Measurements from ENCODE around the gene SH3BP1. TPM values are rescaled to one million over a fixed set of nuclear protein-coding genes. Genes with fewer than 3 reads are reported as not detected.

Gene SH3BP1
- total and polyA plus RNA-seq, 2 of the 8 experiments (the other 6 are each of a cell fraction or from before 2014, with no cell fraction given) = 23.9 to 40.3 TPM

GRCh38 chr22:37628830-37629229 lies 10.6 kb upstream of the SH3BP1 start:
- Histone ChIP-seq H4K20me1 (replicated peaks in 1 of 2; ENCODE audit: control insufficient read depth in 1 of 2, insufficient read depth in 2 of 2, low read length in 2 of 2) (peaks cover 0 to 2% of the 10 kb centered on the region in 2 experiments), H2AK5ac (ENCODE audit: low read depth, low read length) (no peak overlapping the region), H2BK5ac (ENCODE audit: low read depth, low read length) (no peak overlapping the region), H3K23ac (ENCODE audit: insufficient read length) (no peak overlapping the region), H2BK15ac (ENCODE audit: low read length) (no peak overlapping the region), H3K18ac (ENCODE audit: extremely low read depth, low read length) (no peak overlapping the region), H3K56ac (replicated peaks; ENCODE audit: insufficient read length, low read depth, low read length) (no peak overlapping the region), H3K4me2 (ENCODE audit: insufficient read depth in 1 of 2, low read depth in 2 of 2, low read length in 2 of 2) (no peak overlapping the region), H2AFZ (ENCODE audit: low read length) (no peak overlapping the region), H3K9ac (replicated peaks in 1 of 4; ENCODE audit: extremely low read depth in 1 of 4, low read depth in 3 of 4, low read length in 3 of 4) (no peak overlapping the region), H3K4me1 (replicated peaks in 1 of 4; ENCODE audit: control insufficient read depth in 3 of 4, insufficient read depth in 4 of 4, low read length in 3 of 4) (peaks cover 0 to 13% (median 7%) of the 10 kb centered on the region in 4 experiments; a peak in 6 of 7 replicates), H3K79me2 (ENCODE audit: control insufficient read depth in 1 of 2, insufficient read depth in 2 of 2, low read length in 2 of 2) (no peaks in the 10 kb centered on the region), H3K4ac (replicated peaks; ENCODE audit: insufficient read length, low read depth, low read length) (no peak overlapping the region), H4K91ac (replicated peaks; ENCODE audit: insufficient read length, low read length) (no peak overlapping the region), H2BK120ac (replicated peaks; ENCODE audit: low read depth, low read length) (no peak overlapping the region), H3K27me3 (replicated peaks in 1 of 4; ENCODE audit: control insufficient read depth in 3 of 4, extremely low read depth in 1 of 4, insufficient read depth in 3 of 4, low read length in 3 of 4) (no peaks in the 10 kb centered on the region), H3K14ac (ENCODE audit: insufficient read length) (no peak overlapping the region), H2BK20ac (ENCODE audit: low read length) (no peak overlapping the region), H3K4me3 (ENCODE audit: extremely low read depth in 1 of 4, insufficient read depth in 2 of 4, low read depth in 3 of 4, low read length in 4 of 4) (no peak overlapping the region), H3K36me3 (ENCODE audit: control insufficient read depth in 2 of 4, insufficient read depth in 4 of 4, low read length in 3 of 4) (peaks cover 0 to 6% (median 2%) of the 10 kb centered on the region in 4 experiments; a peak in 3 of 8 replicates), H4K8ac (ENCODE audit: extremely low read depth, insufficient read depth, low read length) (no peak overlapping the region), H3K9me3 (ENCODE audit: insufficient read depth in 2 of 2, low read depth in 1 of 2, low read length in 1 of 2) (no peaks in the 10 kb centered on the region), H2BK12ac (ENCODE audit: low read depth, low read length) (no peak overlapping the region), H3K23me2 (ENCODE audit: low read depth, low read length) (no peaks in the 10 kb centered on the region), H4K5ac (ENCODE audit: insufficient read length, low read depth, low read length) (no peak overlapping the region), H3K27ac (ENCODE audit: low read depth, low read length) (no peak overlapping the region), H3K79me1 (ENCODE audit: low read depth, low read length) (0 out of 2 replicates have a peak, but pooled peaks cover 2% of the 10 kb centered on the region)
- FAIRE-seq (no peak), DNase-seq (ENCODE audit: low read depth in 1 of 2, low spot score in 2 of 2) (no peak)
- 88% methylated on average over 8 of the region's 8 CpGs; no CpG with 5 or more reads in 1 of the 2 experiments for whole genome bisulfite sequencing, 2 experiments (ENCODE audit: extremely low coverage in 1 of 2, insufficient coverage in 1 of 2, insufficient read length in 1 of 2, insufficient replicate concordance in 2 of 2, low coverage in 1 of 2, low lambda C conversion rate in 2 of 2, missing lambda C conversion rate in 1 of 2)
- CTCF ChIA-PET (ENCODE audit: partially characterized antibody) = interaction anchor here (0.8 to 11.1 kb wide), 5 partner anchors 9 to 67 kb away, joined by 3 to 140 read pairs (median 4); no protein-coding TSS in a partner anchor
- POLR2A ChIA-PET (ENCODE audit: partially characterized antibody) = interaction anchor here (0.6 to 1.6 kb wide), 8 partner anchors 8 to 67 kb away, joined by 3 to 4 read pairs (median 3); partner anchors contain the start of gene NOL12
- TF ChIP-seq EZH2 (IDR thresholded peaks at IDR 0.05; ENCODE audit: low read depth, low read length, severe bottlenecking) = no peak
- TF ChIP-seq, protein P1, sequence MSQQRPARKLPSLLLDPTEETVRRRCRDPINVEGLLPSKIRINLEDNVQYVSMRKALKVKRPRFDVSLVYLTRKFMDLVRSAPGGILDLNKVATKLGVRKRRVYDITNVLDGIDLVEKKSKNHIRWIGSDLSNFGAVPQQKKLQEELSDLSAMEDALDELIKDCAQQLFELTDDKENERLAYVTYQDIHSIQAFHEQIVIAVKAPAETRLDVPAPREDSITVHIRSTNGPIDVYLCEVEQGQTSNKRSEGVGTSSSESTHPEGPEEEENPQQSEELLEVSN (IDR thresholded peaks at IDR 0.05) = no peak
- TF ChIP-seq TCF12 (IDR thresholded peaks at IDR 0.05; ENCODE audit: low read depth, low read length) = no peak
- no peak for TF ChIP-seq TAF7 (optimal IDR thresholded peaks at IDR 0.05; ENCODE audit: borderline replicate concordance, low read depth, low read length)
- TF ChIP-seq ASH2L (IDR thresholded peaks at IDR 0.05; ENCODE audit: low read length) = no peak
- TF ChIP-seq ATF3 (IDR thresholded peaks at IDR 0.05; ENCODE audit: insufficient read depth, low read depth, low read length) = no peak
- TF ChIP-seq SRF (IDR thresholded peaks at IDR 0.05; ENCODE audit: low read depth, low read length) = no peak
- TF ChIP-seq GTF2F1 (IDR thresholded peaks at IDR 0.05; ENCODE audit: borderline replicate concordance, low read depth, low read length) = no peak
- TF ChIP-seq RBBP5 (IDR thresholded peaks at IDR 0.05; ENCODE audit: borderline replicate concordance, low read depth, low read length) = no peak
- TF ChIP-seq RAD21 (IDR thresholded peaks at IDR 0.05 in 1 of 2, conservative IDR thresholded peaks at IDR 0.05 in 1 of 2; ENCODE audit: low read depth in 2 of 2, low read length in 2 of 2) = no peak
- TF ChIP-seq SP1 (IDR thresholded peaks at IDR 0.05; ENCODE audit: low read depth, low read length) = no peak
- no peak for TF ChIP-seq BCL11A (IDR thresholded peaks at IDR 0.05; ENCODE audit: low read depth in 2 of 2, low read length in 2 of 2)

Measured in H1 (cell line).